Astrocyte (in vitro differentiated cells and primary cell): ENCODE measurements around the gene BTBD6.

Experiments used
- EZH2 ChIP-seq: IDR thresholded peaks from 2 replicates; pipeline ENCODE4 v1.6.1; 2012; ENCODE audit warnings: mild to moderate bottlenecking, low read length, inconsistent platforms; ENCODE audit not compliant: insufficient read depth
- TF ChIP-seq, protein P1 (sequence below): IDR thresholded peaks from 2 replicates; pipeline ENCODE4 v1.5.1; 2011; ENCODE audit warnings: low read depth, mild to moderate bottlenecking, inconsistent platforms, low read length, moderate library complexity; ENCODE audit not compliant: insufficient read depth

GRCh38 chr14:105257464-105257863 is 9.1 kb downstream of the BTBD6 start:
- TF ChIP-seq, protein P1, sequence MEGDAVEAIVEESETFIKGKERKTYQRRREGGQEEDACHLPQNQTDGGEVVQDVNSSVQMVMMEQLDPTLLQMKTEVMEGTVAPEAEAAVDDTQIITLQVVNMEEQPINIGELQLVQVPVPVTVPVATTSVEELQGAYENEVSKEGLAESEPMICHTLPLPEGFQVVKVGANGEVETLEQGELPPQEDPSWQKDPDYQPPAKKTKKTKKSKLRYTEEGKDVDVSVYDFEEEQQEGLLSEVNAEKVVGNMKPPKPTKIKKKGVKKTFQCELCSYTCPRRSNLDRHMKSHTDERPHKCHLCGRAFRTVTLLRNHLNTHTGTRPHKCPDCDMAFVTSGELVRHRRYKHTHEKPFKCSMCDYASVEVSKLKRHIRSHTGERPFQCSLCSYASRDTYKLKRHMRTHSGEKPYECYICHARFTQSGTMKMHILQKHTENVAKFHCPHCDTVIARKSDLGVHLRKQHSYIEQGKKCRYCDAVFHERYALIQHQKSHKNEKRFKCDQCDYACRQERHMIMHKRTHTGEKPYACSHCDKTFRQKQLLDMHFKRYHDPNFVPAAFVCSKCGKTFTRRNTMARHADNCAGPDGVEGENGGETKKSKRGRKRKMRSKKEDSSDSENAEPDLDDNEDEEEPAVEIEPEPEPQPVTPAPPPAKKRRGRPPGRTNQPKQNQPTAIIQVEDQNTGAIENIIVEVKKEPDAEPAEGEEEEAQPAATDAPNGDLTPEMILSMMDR, result no peak
- TF ChIP-seq EZH2, result no peak
